ENCODE results near the gene MYCL.
A peak's percentile ranks its signal among the peaks of the same experiment; 100 is the strongest.

Gene MYCL

GRCh38 chr1:39901714-39902459 is at the start of gene MYCL:
TSS of gene MYCL (minus strand) at chr1:39901917. CDS start at chr1:39901434, 483 bp downstream.
- DNase-seq = no peak

- no peak for DNase-seq
These were observed 48.2 kb upstream of the MYCL start for GRCh38 chr1:39949891-39950290.

GRCh38 chr1:39947260-39947659 is 45.5 kb upstream of the MYCL start:
- no peak for DNase-seq

GRCh38 chr1:39946216-39946615 is 44.5 kb upstream of the MYCL start:
- no peak for DNase-seq

GRCh38 chr1:39944410-39945112 is 42.8 kb upstream of the MYCL start:
- no peak for DNase-seq

- DNase-seq = no peak
These were observed 42.0 kb upstream of the MYCL start for GRCh38 chr1:39943471-39944290.

- DNase-seq = no peak
These were observed 39.5 kb upstream of the MYCL start for GRCh38 chr1:39940980-39941871.

- peak; percentile 90 for DNase-seq
These were observed 38.5 kb upstream of the MYCL start for GRCh38 chr1:39940253-39940652.

GRCh38 chr1:39938856-39939255 is 37.1 kb upstream of the MYCL start:
- no peak for DNase-seq

- peak; percentile 73 for DNase-seq
These were observed 35.2 kb upstream of the MYCL start for GRCh38 chr1:39936724-39937491.

- DNase-seq = peak; percentile 97
These were observed 32.5 kb upstream of the MYCL start for GRCh38 chr1:39933956-39934941.

- DNase-seq = no peak
These were observed 27.3 kb upstream of the MYCL start for GRCh38 chr1:39928809-39929587.

- no peak for DNase-seq
These were observed 25.8 kb upstream of the MYCL start for GRCh38 chr1:39927538-39927937.

- no peak for DNase-seq
These were observed 25.1 kb upstream of the MYCL start for GRCh38 chr1:39926820-39927219.

GRCh38 chr1:39926343-39926793 is 24.7 kb upstream of the MYCL start:
- DNase-seq = no peak

- DNase-seq = no peak
These were observed 24.1 kb upstream of the MYCL start for GRCh38 chr1:39925721-39926342.

GRCh38 chr1:39922251-39922688 is 20.6 kb upstream of the MYCL start:
- DNase-seq = no peak

GRCh38 chr1:39919545-39919944 is 17.8 kb upstream of the MYCL start:
- DNase-seq = peak; percentile 39

GRCh38 chr1:39917825-39918224 is 16.1 kb upstream of the MYCL start:
- no peak for DNase-seq

Data from GF-D8 (cell line).